GM23338 (cell line): ENCODE measurements around the gene IRAK1.

Source experiments
- CREB1 ChIP-seq: fragments of 250-450 bp; sonication (Bioruptor Pico); IDR thresholded peaks from 2 replicates; pipeline ENCODE4 v1.5.0; 2020; ENCODE audit warnings: low read depth, mild to moderate bottlenecking, moderate library complexity
- CTCF ChIP-seq, 2 experiments: fragments of 200-600 bp in 1 of 2; sonication (generic) in 1 of 2; conservative IDR thresholded peaks; 2 replicates each; pipeline versions ENCODE4 v1.5.1 to v1.6.1; 2016 to 2017; ENCODE audit warnings: antibody characterized with exemption in 2 of 2, low read depth in 2 of 2, mild to moderate bottlenecking in 2 of 2, moderate library complexity in 1 of 2
- EZH2 ChIP-seq: fragments of 200-600 bp; sonication (generic); IDR thresholded peaks from one replicate; pipeline ENCODE4 v1.8.0; 2017; ENCODE audit warnings: antibody characterized with exemption, mild to moderate bottlenecking, low read depth; ENCODE audit not compliant: unreplicated experiment
- EZH2phosphoT487 ChIP-seq: fragments of 200-600 bp; sonication (generic); IDR thresholded peaks from one replicate; pipeline ENCODE4 v1.8.1; 2018; ENCODE audit warnings: antibody characterized with exemption; ENCODE audit not compliant: unreplicated experiment
- JUNB ChIP-seq: IDR thresholded peaks from one replicate; pipeline ENCODE4 v1.6.1; 2016; ENCODE audit warnings: antibody characterized with exemption; ENCODE audit not compliant: unreplicated experiment
- NANOG ChIP-seq: IDR thresholded peaks from 2 replicates; pipeline ENCODE4 v1.6.1; 2016; ENCODE audit warnings: antibody characterized with exemption, borderline replicate concordance
- POLR2AphosphoS5 ChIP-seq: IDR thresholded peaks from 2 replicates; pipeline ENCODE4 v1.6.1; 2016; ENCODE audit warnings: antibody characterized with exemption, low read depth
- REST ChIP-seq: IDR thresholded peaks from one replicate; pipeline ENCODE4 v1.6.1; 2018; ENCODE audit warnings: antibody characterized with exemption; ENCODE audit not compliant: unreplicated experiment
- STAT1 ChIP-seq: IDR thresholded peaks from one replicate; pipeline ENCODE4 v1.6.1; 2016; ENCODE audit warnings: antibody characterized with exemption; ENCODE audit not compliant: unreplicated experiment
- ZNF114 ChIP-seq: fragments of 250-450 bp; sonication (Bioruptor Pico); IDR thresholded peaks from 2 replicates; pipeline ENCODE4 v1.5.0; 2020; ENCODE audit warnings: mild to moderate bottlenecking, moderate library complexity
- ZNF462 ChIP-seq: fragments of 250-450 bp; sonication (Bioruptor Pico); IDR thresholded peaks from 2 replicates; pipeline ENCODE4 v1.5.0; 2020; ENCODE audit warnings: mild to moderate bottlenecking, moderate library complexity
- TF ChIP-seq, protein P1 (sequence below): IDR thresholded peaks from 2 replicates; pipeline ENCODE4 v1.6.1; 2016; ENCODE audit warnings: antibody characterized with exemption

GRCh38 chrX:154013001-154013421 is 6.7 kb downstream of the IRAK1 start:
- TF ChIP-seq EZH2 (no peak), EZH2phosphoT487 (no peak), CTCF (conservative IDR thresholded peaks at IDR 0.05; ENCODE audit: low read depth in 2 of 2) (no peak), NANOG (no peak), REST (no peak), POLR2AphosphoS5 (no peak), ZNF114 (CRISPR knock-in tag) (no peak), CREB1 (CRISPR knock-in tag) (no peak), ZNF462 (no peak), JUNB (no peak), STAT1 (no peak)
- TF ChIP-seq, protein P1, sequence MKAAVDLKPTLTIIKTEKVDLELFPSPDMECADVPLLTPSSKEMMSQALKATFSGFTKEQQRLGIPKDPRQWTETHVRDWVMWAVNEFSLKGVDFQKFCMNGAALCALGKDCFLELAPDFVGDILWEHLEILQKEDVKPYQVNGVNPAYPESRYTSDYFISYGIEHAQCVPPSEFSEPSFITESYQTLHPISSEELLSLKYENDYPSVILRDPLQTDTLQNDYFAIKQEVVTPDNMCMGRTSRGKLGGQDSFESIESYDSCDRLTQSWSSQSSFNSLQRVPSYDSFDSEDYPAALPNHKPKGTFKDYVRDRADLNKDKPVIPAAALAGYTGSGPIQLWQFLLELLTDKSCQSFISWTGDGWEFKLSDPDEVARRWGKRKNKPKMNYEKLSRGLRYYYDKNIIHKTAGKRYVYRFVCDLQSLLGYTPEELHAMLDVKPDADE, result no peak
